ENCODE data around the gene TENM4.

GRCh38 chr11:78762105-78762504 lies 678.7 kb downstream of the TENM4 start:
- TF ChIP-seq CTCF (IDR thresholded peaks at IDR 0.05), result no peak
- TF ChIP-seq POLR2A (IDR thresholded peaks at IDR 0.05), result no peak
